A549 treated with Mapracorat at 1 μM for 4 hours (cell line): Measurements from ENCODE around the gene TMEM81. TPM values are rescaled to one million over a fixed set of nuclear protein-coding genes. Genes with fewer than 3 reads are reported as not detected.

Experiments used
- total RNA-seq: library from RNA; stranded (reverse); fragments of 200-300 nt; extraction: Qiagen RNA extraction; gene quantifications from 5 replicates; pipeline ENCODE4 v1.2.3, GENCODE V29; 2022

Gene TMEM81, protein sequence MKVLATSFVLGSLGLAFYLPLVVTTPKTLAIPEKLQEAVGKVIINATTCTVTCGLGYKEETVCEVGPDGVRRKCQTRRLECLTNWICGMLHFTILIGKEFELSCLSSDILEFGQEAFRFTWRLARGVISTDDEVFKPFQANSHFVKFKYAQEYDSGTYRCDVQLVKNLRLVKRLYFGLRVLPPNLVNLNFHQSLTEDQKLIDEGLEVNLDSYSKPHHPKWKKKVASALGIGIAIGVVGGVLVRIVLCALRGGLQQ
- 1.3 to 3.0 TPM (median 2.1 TPM) in 5 replicates for total RNA-seq

DNA sequence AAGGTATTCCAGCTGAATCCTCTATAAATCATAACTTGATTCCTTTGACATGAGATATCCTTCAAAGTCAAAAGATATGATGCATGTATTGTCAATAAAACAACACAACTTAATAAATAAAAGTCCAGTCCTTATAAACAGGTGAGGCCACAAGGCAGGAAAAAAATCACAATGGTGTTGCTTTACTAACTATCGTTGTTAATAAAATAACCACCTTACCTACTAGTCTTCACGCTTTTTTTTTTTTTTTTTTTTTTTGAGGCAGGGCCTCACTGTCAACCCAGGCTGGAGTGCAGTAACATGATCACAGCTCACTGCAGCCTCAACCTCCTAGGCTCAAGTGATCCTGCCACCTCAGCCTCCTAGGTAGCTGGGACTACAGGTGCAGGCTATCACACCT is at the start of gene TMEM81:
TSS of gene TMEM81 (minus strand) at position 101 of the 400 bp plus-strand sequence. CDS start 140 bp downstream, outside the sequence.

DNA sequence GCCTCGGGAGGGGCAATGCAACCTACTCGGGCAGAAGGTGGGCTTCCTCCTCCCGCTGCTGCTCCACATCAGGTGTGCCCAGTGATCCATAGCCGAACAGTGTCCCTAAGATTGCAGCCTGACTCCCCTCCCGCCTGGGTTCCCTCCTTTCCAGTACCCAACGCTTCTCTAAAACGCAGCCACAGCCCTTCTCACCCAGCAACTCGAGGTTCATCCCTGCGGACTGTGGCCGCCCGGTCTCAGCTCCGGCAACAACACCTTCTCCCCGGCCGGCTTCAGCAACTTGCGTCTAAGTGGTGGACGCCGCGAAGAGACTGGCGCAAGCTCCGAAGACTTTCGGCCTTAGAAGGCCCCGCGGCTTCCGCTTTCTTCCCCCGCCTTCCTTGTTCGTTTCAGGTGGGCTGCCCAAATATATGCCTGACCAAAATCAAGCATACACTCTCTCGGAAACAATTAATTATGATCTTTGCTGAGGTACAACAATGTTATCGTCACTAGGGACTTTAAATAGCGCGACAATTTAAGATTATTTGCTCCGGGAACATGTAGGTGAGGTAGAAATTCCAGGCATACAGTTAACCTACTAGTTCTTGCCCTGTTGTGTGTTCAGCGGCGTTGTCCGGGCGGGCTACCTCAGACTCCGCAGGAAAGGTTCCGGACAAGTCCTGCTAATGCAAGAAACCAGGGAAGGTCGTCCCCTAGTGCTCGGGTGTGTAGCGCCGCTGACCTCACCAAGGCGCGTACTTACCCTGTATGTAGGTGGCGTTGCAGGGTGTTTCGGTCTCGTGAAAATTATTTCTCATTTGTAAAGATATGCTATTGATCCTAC is 37.6 kb upstream of the TMEM81 start, which contains the start of gene RBBP5:
TSS of gene RBBP5 (minus strand) at position 319 of the 829 bp plus-strand sequence. CDS start at position 214, 105 bp downstream.

DNA sequence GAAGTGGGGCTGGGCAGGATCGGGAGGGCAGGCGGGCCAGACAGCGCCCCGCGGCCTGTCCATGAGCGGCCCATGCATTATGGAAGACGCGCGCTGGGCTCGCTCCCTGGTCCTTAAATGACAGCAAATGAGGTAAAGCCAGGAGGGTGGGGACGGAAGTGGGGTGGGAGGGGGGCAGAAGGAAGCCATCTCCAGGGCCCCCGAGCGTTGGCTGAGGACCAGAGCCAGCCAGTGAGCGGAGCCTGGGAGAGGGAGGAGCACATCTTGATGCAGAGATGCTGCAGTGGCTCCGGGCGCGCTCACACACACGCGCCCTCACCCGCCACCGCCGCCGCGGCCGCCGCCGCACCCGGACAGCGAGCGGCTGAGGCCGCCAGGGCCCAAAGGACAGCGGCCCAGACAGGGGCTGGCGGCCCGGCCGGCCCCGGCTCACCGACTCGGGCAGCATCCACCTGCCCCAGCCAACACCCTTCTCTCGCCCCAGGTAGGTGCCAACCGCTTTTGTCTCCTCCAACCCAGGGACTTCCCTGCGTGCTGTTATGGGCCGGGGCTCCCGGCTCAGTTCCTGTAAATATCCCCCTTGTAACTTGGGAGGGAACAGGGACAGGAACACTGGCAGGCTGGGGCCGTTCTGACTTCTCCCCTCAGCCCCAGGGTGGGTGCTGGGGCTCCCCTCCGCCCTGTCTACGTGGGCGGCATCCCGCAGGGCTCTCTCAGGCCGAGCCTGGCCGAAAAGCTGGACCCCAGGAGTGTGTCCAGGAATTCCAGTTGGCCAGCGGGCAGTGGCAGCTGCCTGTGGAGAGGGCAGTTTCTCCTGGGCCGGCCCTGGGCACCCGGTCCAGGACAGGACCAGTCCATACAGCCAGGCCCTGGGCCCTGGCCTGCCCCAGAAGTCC is 41.1 kb downstream of the TMEM81 start, which contains the start of gene CNTN2:
TSS of gene CNTN2 (plus strand) at position 302 of the 896 bp plus-strand sequence. CDS start 9,974 bp downstream, outside the sequence.

Other genes starting within 250 kb of the TMEM81 start
- 1.1 to 1.8 TPM (median 1.5 TPM) in 5 replicates for gene NFASC, start 213.6 kb downstream of the TMEM81 start, total RNA-seq
- 0.08 TPM in 1 of 5 replicates, not detected in the others for gene CNTN2, start 41.2 kb downstream of the TMEM81 start, total RNA-seq
- gene RBBP5, start 37.5 kb upstream of the TMEM81 start, total RNA-seq: 10.7 to 11.8 TPM (median 11.5 TPM) in 5 replicates
- gene DSTYK, start 127.2 kb upstream of the TMEM81 start, total RNA-seq: 6.8 to 9.5 TPM (median 8.4 TPM) in 5 replicates
- gene TMCC2, start 143.5 kb upstream of the TMEM81 start, total RNA-seq: 1.4 to 1.8 TPM (median 1.6 TPM) in 5 replicates
- 24.4 to 29.7 TPM (median 28.0 TPM) in 5 replicates for gene NUAK2, start 237.3 kb upstream of the TMEM81 start, total RNA-seq